OCI-LY3 (cell line): ENCODE results near the gene HERC5.

ENCODE experiments used
- CTCF ChIP-seq: fragments of 200-600, 300-600 bp; sonication (generic); IDR thresholded peaks from 2 replicates; pipeline ENCODE4 v1.5.1; 2014; ENCODE audit warnings: antibody characterized with exemption, low read length, low read depth
- EZH2phosphoT487 ChIP-seq: fragments of 200-600 bp; shearing (Covaris generic); IDR thresholded peaks from 2 replicates; pipeline ENCODE4 v1.6.1; 2018; ENCODE audit warnings: antibody characterized with exemption, mixed run types, low read depth

GRCh38 chr4:88435987-88436693 lies 20.8 kb upstream of the HERC5 start:
- TF ChIP-seq CTCF (no peak), EZH2phosphoT487 (no peak)
